Activated CD8-positive, alpha-beta memory T cell treated with anti-CD3 and anti-CD28 coated beads, Interleukin-2, amount 50 U/mL, for 4 hours (primary cell): ENCODE data around the gene MPRIP.
"Not testable (repeated sequence)": the region's sequence is repeated elsewhere in the genome, so short reads cannot be mapped to it uniquely, and the experiment has no call there.

Experiments used
- DNase-seq: peaks from one replicate; pipeline ENCODE4 v3.0.0-alpha.2; 2020

MPRIP gene

GRCh38 chr17:17014748-17015124, 27.5 kb upstream of the MPRIP start:
- DNase-seq = not testable (repeated sequence)

- no peak for DNase-seq
Measured at GRCh38 chr17:17015230-17015629, 27.0 kb upstream of the MPRIP start.

GRCh38 chr17:17016199-17017197, 25.8 kb upstream of the MPRIP start:
- DNase-seq = not testable (repeated sequence)

- no peak for DNase-seq
Measured at GRCh38 chr17:17017343-17018014, 24.8 kb upstream of the MPRIP start.

GRCh38 chr17:17018021-17018441, 24.2 kb upstream of the MPRIP start:
- DNase-seq = no peak

- no peak for DNase-seq
Measured at GRCh38 chr17:17018612-17019429, 23.4 kb upstream of the MPRIP start.

GRCh38 chr17:17019430-17019762, 22.9 kb upstream of the MPRIP start:
- no peak for DNase-seq

- no peak for DNase-seq
Measured at GRCh38 chr17:17019891-17020456, 22.3 kb upstream of the MPRIP start.

- no peak for DNase-seq
Measured at GRCh38 chr17:17020821-17021193, 21.4 kb upstream of the MPRIP start.

- no peak for DNase-seq
Measured at GRCh38 chr17:17021194-17021863, 20.9 kb upstream of the MPRIP start.

GRCh38 chr17:17022011-17022410, 20.2 kb upstream of the MPRIP start:
- DNase-seq = no peak

- DNase-seq = no peak
Measured at GRCh38 chr17:17022456-17022855, 19.8 kb upstream of the MPRIP start.

- DNase-seq = no peak
Measured at GRCh38 chr17:17024778-17025300, 17.4 kb upstream of the MPRIP start.

- no peak for DNase-seq
Measured at GRCh38 chr17:17025621-17026020, 16.6 kb upstream of the MPRIP start.

GRCh38 chr17:17026163-17026562, 16.1 kb upstream of the MPRIP start:
- no peak for DNase-seq

GRCh38 chr17:17027442-17028058, 14.7 kb upstream of the MPRIP start:
- DNase-seq = no peak

- DNase-seq = no peak
Measured at GRCh38 chr17:17028059-17028877, 14.0 kb upstream of the MPRIP start.

GRCh38 chr17:17028878-17029535, 13.2 kb upstream of the MPRIP start:
- DNase-seq = no peak

- DNase-seq = no peak
Measured at GRCh38 chr17:17029938-17030337, 12.3 kb upstream of the MPRIP start.

GRCh38 chr17:17030515-17031211, 11.6 kb upstream of the MPRIP start:
- no peak for DNase-seq
